GM23248 (cell line): Measurements from ENCODE around the gene VPS37B. TPM values are rescaled to one million over a fixed set of nuclear protein-coding genes. Genes with fewer than 3 reads are reported as not detected.

Experiments used
- DNase-seq: peaks from one replicate; pipeline ENCODE4 v3.0.0-alpha.2; 2015
- H2AFZ ChIP-seq: fragments of 200-600 bp; sonication (generic); 2 replicates; pipeline ENCODE4 v1.6.1; 2016; ENCODE audit warnings: antibody characterized with exemption
- H3F3A ChIP-seq: fragments of 200-600 bp; sonication (generic); 2 replicates; pipeline ENCODE4 v1.6.1; 2016; ENCODE audit warnings: mild to moderate bottlenecking, antibody characterized with exemption, mixed run types; ENCODE audit not compliant: insufficient read depth
- H3K27ac ChIP-seq: fragments of 200-600 bp; sonication (generic); 2 replicates; pipeline ENCODE4 v1.5.1; 2016; ENCODE audit warnings: mild to moderate bottlenecking
- H3K27me3 ChIP-seq: fragments of 200-600 bp; sonication (generic); replicated peaks from 2 replicates; pipeline ENCODE4 v1.6.1; 2016; ENCODE audit warnings: mild to moderate bottlenecking; ENCODE audit not compliant: insufficient read depth
- H3K36me3 ChIP-seq: fragments of 200-600 bp; sonication (generic); 2 replicates; pipeline ENCODE4 v1.6.1; 2016; ENCODE audit warnings: low read depth, mild to moderate bottlenecking
- H3K4me1 ChIP-seq: fragments of 200-600 bp; sonication (generic); 2 replicates; pipeline ENCODE4 v1.6.1; 2016; ENCODE audit warnings: mild to moderate bottlenecking; ENCODE audit not compliant: insufficient read depth
- H3K4me2 ChIP-seq: fragments of 200-600 bp; sonication (generic); one replicate; pipeline ENCODE4 v1.6.1; 2016; ENCODE audit warnings: mild to moderate bottlenecking; ENCODE audit not compliant: unreplicated experiment
- H3K4me3 ChIP-seq: fragments of 200-600 bp; sonication (generic); 2 replicates; pipeline ENCODE4 v1.5.1; 2016; ENCODE audit warnings: mild to moderate bottlenecking
- H3K79me2 ChIP-seq: fragments of 200-600 bp; sonication (generic); 2 replicates; pipeline ENCODE4 v1.6.1; 2016; ENCODE audit warnings: mild to moderate bottlenecking; ENCODE audit not compliant: insufficient read depth
- H3K9ac ChIP-seq: fragments of 200-600 bp; sonication (generic); 2 replicates; pipeline ENCODE4 v1.6.1; 2016; ENCODE audit warnings: mild to moderate bottlenecking
- H3K9me2 ChIP-seq: fragments of 200-600 bp; sonication (generic); 2 replicates; pipeline ENCODE4 v1.6.1; 2016; ENCODE audit warnings: mixed run types, mild to moderate bottlenecking, moderate library complexity; ENCODE audit not compliant: insufficient read depth
- H3K9me3 ChIP-seq: fragments of 200-600 bp; sonication (generic); one replicate; pipeline ENCODE4 v1.6.1; 2017; ENCODE audit warnings: low read depth
- H4K20me1 ChIP-seq: fragments of 200-600 bp; sonication (generic); 2 replicates; pipeline ENCODE4 v1.6.0; 2016; ENCODE audit not compliant: insufficient read depth
- EZH2 ChIP-seq: fragments of 200-600 bp; sonication (generic); IDR thresholded peaks from 2 replicates; pipeline ENCODE4 v1.6.1; 2018; ENCODE audit warnings: antibody characterized with exemption, mild to moderate bottlenecking; ENCODE audit not compliant: insufficient read depth, poor library complexity, severe bottlenecking
- EZH2phosphoT487 ChIP-seq: fragments of 200-600 bp; sonication (generic); IDR thresholded peaks from 2 replicates; pipeline ENCODE4 v1.6.1; 2018; ENCODE audit warnings: antibody characterized with exemption, moderate library complexity, mild to moderate bottlenecking, low read depth; ENCODE audit not compliant: insufficient read depth
- WGBS, 2 experiments: methylation state at CpG; one replicate each; pipeline ENCODE4 v1.1.6; 2015 to 2017; ENCODE audit warnings: low lambda C conversion rate in 2 of 2, low coverage in 1 of 2; ENCODE audit errors: missing lambda C conversion rate in 2 of 2; 5-methylcytosine and 5-hydroxymethylcytosine counted together
- in situ Hi-C: fragments of 300-500 bp; cut with MboI; formaldehyde crosslinking; loops from 2 replicates; pipeline ENCODE4 v1.15.0; 2020
- polyA plus RNA-seq: library from polyadenylated mRNA; unstranded; fragments of >200 nt; fragmentation: Nextera tagmentation; extraction: Ambion mirVana; gene quantifications from 2 replicates; pipeline ENCODE4 v1.2.1, GENCODE V29; 2016
- total RNA-seq: library from RNA; depleted of rRNA; stranded (reverse); fragments of >200 nt; shearing (Covaris generic); gene quantifications from 2 replicates; pipeline ENCODE4 v1.2.3, GENCODE V29; 2014

The VPS37B gene
- total and polyA plus RNA-seq, 2 experiments from 2014 or later, result 19.1 to 31.3 TPM

DNA sequence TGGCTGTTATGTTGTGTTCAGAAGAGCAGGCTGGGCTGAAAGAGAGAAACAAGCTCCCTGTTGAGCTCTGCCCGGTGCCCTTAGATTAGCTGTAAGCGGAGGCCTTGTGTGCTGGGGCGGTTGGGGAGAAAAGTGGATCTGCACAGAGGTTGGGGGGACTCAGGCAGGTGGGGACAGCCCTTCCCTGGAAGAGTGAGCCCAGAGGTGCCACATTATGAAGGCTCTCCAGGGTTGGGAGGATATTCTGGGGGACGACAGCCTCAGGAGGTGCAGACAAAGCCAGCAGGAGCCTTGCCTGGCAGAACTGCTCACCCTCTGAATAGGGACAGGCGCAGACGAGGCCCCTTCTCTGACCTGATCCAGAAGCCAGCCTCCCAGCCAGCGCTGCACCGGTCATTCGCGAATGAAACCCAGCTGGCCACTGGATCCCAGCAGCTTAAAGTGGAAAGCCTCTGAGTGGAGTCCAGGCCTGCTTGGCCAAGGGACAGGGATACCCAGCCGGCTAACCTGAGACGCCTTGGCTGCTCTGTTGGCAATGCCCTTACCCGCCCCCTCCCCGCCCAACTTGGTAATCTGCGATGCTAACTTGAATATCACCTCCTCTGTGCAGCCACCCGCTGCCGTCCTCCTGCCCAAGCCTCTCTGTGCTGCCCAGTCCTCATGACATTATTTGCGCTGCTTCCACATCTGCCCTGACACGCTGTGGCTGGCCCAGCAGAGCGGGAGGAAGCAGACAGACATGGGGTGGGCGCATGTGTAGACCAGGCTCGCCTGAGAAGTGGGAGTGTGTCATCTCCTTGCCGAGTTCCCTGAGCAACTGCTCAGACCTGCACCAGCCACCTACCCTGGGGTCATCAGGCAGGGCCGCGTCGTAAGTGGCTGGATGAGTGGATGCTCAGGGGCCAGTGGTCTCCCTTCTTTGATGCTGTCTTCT is 55.1 kb downstream of the VPS37B start:
- H3K4me3 ChIP-seq, result no peak overlapping the region
- H3K4me2 ChIP-seq, result peak overlapping the region; percentile 71
- H3K79me2 ChIP-seq, result peaks cover 17% of the 10 kb centered on the region
- 86 to 89% methylated on average over 21 to 26 of the region's 26 CpGs for WGBS, 2 experiments
- in situ Hi-C loops, result no loop called here
- H3K27me3 ChIP-seq, result no peaks in the 10 kb centered on the region
- no peaks in the 10 kb centered on the region for H3K9me2 ChIP-seq
- peak; percentile 41 for DNase-seq
- H3K27ac ChIP-seq, result peak overlapping the region; percentile 57
- H3K9ac ChIP-seq, result 0 out of 2 replicates have a peak overlapping the region, but pooled peaks have one; percentile 20
- H3K4me1 ChIP-seq, result peaks cover 29% of the 10 kb centered on the region
- H3K36me3 ChIP-seq, result no peaks in the 10 kb centered on the region
- no peak for TF ChIP-seq EZH2
- no peak for TF ChIP-seq EZH2phosphoT487
- no peaks in the 10 kb centered on the region for H4K20me1 ChIP-seq
- H3F3A ChIP-seq, result peaks cover 7% of the 10 kb centered on the region; the same call in 1 of the 2 replicates
- no peak overlapping the region for H2AFZ ChIP-seq
- no peaks in the 10 kb centered on the region for H3K9me3 ChIP-seq

DNA sequence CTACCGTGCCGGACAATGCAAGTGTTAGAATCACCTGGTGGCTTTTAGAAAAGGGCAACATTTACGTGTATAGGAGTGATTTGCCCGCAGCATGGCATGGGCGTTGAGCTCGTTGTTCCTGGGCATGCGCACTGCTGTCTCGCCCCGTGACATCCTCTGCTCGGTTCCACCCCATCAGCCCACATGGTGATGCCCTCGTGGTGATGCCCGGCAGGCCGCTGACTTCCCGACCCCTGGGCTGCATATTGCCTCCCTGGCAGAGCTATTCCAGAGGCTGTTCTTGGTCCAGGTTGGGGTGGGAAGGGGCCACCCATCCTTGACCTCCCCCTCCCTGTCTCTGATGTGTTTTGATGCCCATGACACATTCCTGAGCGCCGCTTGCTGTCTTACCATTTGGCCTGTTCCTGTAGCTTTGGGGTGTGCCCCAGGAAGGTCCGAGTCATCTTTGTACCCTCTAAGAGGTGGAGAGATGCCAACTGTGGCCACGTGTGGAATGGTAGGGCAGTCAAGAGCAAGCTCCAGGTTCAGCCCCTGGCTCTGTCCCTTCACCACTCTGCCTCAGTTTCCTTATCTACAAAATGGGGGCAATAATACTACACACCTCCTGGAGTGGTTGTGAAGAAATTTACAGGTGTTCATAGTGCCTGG is 55.9 kb downstream of the VPS37B start:
- H3K4me2 ChIP-seq, result no peak overlapping the region
- H3K4me1 ChIP-seq, result peaks cover 29% of the 10 kb centered on the region
- WGBS, 2 experiments, result 90 to 93% methylated on average over 18 of the region's 18 CpGs
- H3K27ac ChIP-seq, result no peak overlapping the region
- peaks cover 17% of the 10 kb centered on the region for H3K79me2 ChIP-seq
- H3K9me3 ChIP-seq, result no peaks in the 10 kb centered on the region
- H4K20me1 ChIP-seq, result no peaks in the 10 kb centered on the region
- peaks cover 7% of the 10 kb centered on the region; the same call in 1 of the 2 replicates for H3F3A ChIP-seq
- H3K9ac ChIP-seq, result no peak overlapping the region
- H3K36me3 ChIP-seq, result no peaks in the 10 kb centered on the region
- no peak for TF ChIP-seq EZH2
- TF ChIP-seq EZH2phosphoT487, result no peak
- peak; percentile 22 for DNase-seq
- no peak overlapping the region for H2AFZ ChIP-seq
- no peaks in the 10 kb centered on the region for H3K27me3 ChIP-seq
- no peak overlapping the region for H3K4me3 ChIP-seq
- in situ Hi-C loops, result no loop called here
- no peaks in the 10 kb centered on the region for H3K9me2 ChIP-seq

- 94 to 98% methylated on average over 5 of the region's 5 CpGs for WGBS, 2 experiments
- Histone ChIP-seq H3F3A (peaks cover 7% of the 10 kb centered on the region; the same call in 1 of the 2 replicates), H3K9me3 (no peaks in the 10 kb centered on the region)
Measured at GRCh38 chr12:122838841-122839240, 57.1 kb downstream of the VPS37B start.

More at GRCh38 chr12:122838841-122839240, 57.1 kb downstream of the VPS37B start:
- H3K4me3 ChIP-seq, result no peak overlapping the region
- no peaks in the 10 kb centered on the region for H3K27me3 ChIP-seq
- no peak for DNase-seq
- no peak overlapping the region for H2AFZ ChIP-seq
- H3K4me2 ChIP-seq, result no peak overlapping the region
- H3K36me3 ChIP-seq, result no peaks in the 10 kb centered on the region
- H3K27ac ChIP-seq, result no peak overlapping the region
- H3K4me1 ChIP-seq, result peaks cover 33% of the 10 kb centered on the region
- H3K9ac ChIP-seq, result no peak overlapping the region
- H3K79me2 ChIP-seq, result peaks cover 17% of the 10 kb centered on the region
- in situ Hi-C loops, result no loop called here
- TF ChIP-seq EZH2 (no peak), EZH2phosphoT487 (no peak)
- H3K9me2 ChIP-seq, result no peaks in the 10 kb centered on the region
- no peaks in the 10 kb centered on the region for H4K20me1 ChIP-seq
